ENCODE data around the gene PTH2R.

PTH2R gene

GRCh38 chr2:208509586-208509985 lies 103.0 kb downstream of the PTH2R start:
- TF ChIP-seq EZH2phosphoT487 (conservative IDR thresholded peaks at IDR 0.05; ENCODE audit: low read length): no peak
- TF ChIP-seq, protein P1, sequence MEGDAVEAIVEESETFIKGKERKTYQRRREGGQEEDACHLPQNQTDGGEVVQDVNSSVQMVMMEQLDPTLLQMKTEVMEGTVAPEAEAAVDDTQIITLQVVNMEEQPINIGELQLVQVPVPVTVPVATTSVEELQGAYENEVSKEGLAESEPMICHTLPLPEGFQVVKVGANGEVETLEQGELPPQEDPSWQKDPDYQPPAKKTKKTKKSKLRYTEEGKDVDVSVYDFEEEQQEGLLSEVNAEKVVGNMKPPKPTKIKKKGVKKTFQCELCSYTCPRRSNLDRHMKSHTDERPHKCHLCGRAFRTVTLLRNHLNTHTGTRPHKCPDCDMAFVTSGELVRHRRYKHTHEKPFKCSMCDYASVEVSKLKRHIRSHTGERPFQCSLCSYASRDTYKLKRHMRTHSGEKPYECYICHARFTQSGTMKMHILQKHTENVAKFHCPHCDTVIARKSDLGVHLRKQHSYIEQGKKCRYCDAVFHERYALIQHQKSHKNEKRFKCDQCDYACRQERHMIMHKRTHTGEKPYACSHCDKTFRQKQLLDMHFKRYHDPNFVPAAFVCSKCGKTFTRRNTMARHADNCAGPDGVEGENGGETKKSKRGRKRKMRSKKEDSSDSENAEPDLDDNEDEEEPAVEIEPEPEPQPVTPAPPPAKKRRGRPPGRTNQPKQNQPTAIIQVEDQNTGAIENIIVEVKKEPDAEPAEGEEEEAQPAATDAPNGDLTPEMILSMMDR (IDR thresholded peaks at IDR 0.05; ENCODE audit: insufficient read depth, low read length, poor library complexity, severe bottlenecking): no peak
- no peaks in the 10 kb centered on the region for H3K79me2 ChIP-seq (ENCODE audit: insufficient read depth, low read length)
- no peaks in the 10 kb centered on the region for H3K9me3 ChIP-seq (ENCODE audit: insufficient read depth, low read length)
- H3K27ac ChIP-seq (ENCODE audit: low read depth, low read length): no peak overlapping the region
- no peak overlapping the region for H2AFZ ChIP-seq (ENCODE audit: low read depth, low read length, severe bottlenecking)
- H3K9me2 ChIP-seq (replicated peaks; ENCODE audit: insufficient read depth, low read length): no peaks in the 10 kb centered on the region
- H3F3A ChIP-seq (ENCODE audit: insufficient read depth): no peaks in the 10 kb centered on the region
- H4K20me1 ChIP-seq (ENCODE audit: low read depth, low read length): no peaks in the 10 kb centered on the region
- no peak overlapping the region for H3K9ac ChIP-seq (ENCODE audit: low read length)
- no peak overlapping the region for H3K4me3 ChIP-seq (ENCODE audit: insufficient read depth, low read length, poor library complexity, severe bottlenecking)
- H3K36me3 ChIP-seq (ENCODE audit: low read length): no peaks in the 10 kb centered on the region
- H3K4me2 ChIP-seq (ENCODE audit: low read depth, low read length, poor library complexity, severe bottlenecking): no peak overlapping the region
- H3K27me3 ChIP-seq (ENCODE audit: low read length): no peaks in the 10 kb centered on the region

GRCh38 chr2:208511016-208511415 lies 104.4 kb downstream of the PTH2R start:
- Histone ChIP-seq H4K20me1 (ENCODE audit: low read depth, low read length) (no peaks in the 10 kb centered on the region), H3K9me3 (ENCODE audit: insufficient read depth, low read length) (no peaks in the 10 kb centered on the region), H3F3A (ENCODE audit: insufficient read depth) (no peaks in the 10 kb centered on the region), H3K4me2 (ENCODE audit: low read depth, low read length, poor library complexity, severe bottlenecking) (no peak overlapping the region), H3K36me3 (ENCODE audit: low read length) (no peaks in the 10 kb centered on the region), H3K9me2 (replicated peaks; ENCODE audit: insufficient read depth, low read length) (no peaks in the 10 kb centered on the region), H3K9ac (ENCODE audit: low read length) (no peak overlapping the region), H2AFZ (ENCODE audit: low read depth, low read length, severe bottlenecking) (no peak overlapping the region), H3K79me2 (ENCODE audit: insufficient read depth, low read length) (no peaks in the 10 kb centered on the region), H3K27me3 (ENCODE audit: low read length) (no peaks in the 10 kb centered on the region), H3K4me3 (ENCODE audit: insufficient read depth, low read length, poor library complexity, severe bottlenecking) (no peak overlapping the region), H3K27ac (ENCODE audit: low read depth, low read length) (no peak overlapping the region)
- TF ChIP-seq EZH2phosphoT487 (conservative IDR thresholded peaks at IDR 0.05; ENCODE audit: low read length): no peak
- TF ChIP-seq, protein P1 (IDR thresholded peaks at IDR 0.05; ENCODE audit: insufficient read depth, low read length, poor library complexity, severe bottlenecking): no peak

- Histone ChIP-seq H3K4me2 (ENCODE audit: low read depth, low read length, poor library complexity, severe bottlenecking) (no peak overlapping the region), H3F3A (ENCODE audit: insufficient read depth) (no peaks in the 10 kb centered on the region), H3K36me3 (ENCODE audit: low read length) (no peaks in the 10 kb centered on the region), H3K27me3 (ENCODE audit: low read length) (no peaks in the 10 kb centered on the region), H3K9me3 (ENCODE audit: insufficient read depth, low read length) (no peaks in the 10 kb centered on the region), H3K4me3 (ENCODE audit: insufficient read depth, low read length, poor library complexity, severe bottlenecking) (no peak overlapping the region), H3K27ac (ENCODE audit: low read depth, low read length) (no peak overlapping the region), H4K20me1 (ENCODE audit: low read depth, low read length) (no peaks in the 10 kb centered on the region), H3K9ac (ENCODE audit: low read length) (no peak overlapping the region), H3K9me2 (replicated peaks; ENCODE audit: insufficient read depth, low read length) (no peaks in the 10 kb centered on the region), H3K79me2 (ENCODE audit: insufficient read depth, low read length) (no peaks in the 10 kb centered on the region), H2AFZ (ENCODE audit: low read depth, low read length, severe bottlenecking) (no peak overlapping the region)
- TF ChIP-seq EZH2phosphoT487 (conservative IDR thresholded peaks at IDR 0.05; ENCODE audit: low read length): no peak
- TF ChIP-seq, protein P1 (IDR thresholded peaks at IDR 0.05; ENCODE audit: insufficient read depth, low read length, poor library complexity, severe bottlenecking): no peak
These were observed 105.0 kb downstream of the PTH2R start for GRCh38 chr2:208511573-208511972.
